DMS79 (cell line): Measurements from ENCODE around the gene PEX3.
A peak's percentile ranks its signal among the peaks of the same experiment; 100 is the strongest.
"Not testable (repeated sequence)": the region's sequence is repeated elsewhere in the genome, so short reads cannot be mapped to it uniquely, and the experiment has no call there.

Source experiments
- DNase-seq: peaks from one replicate; lab custom pipeline; 2025; lab: John Stamatoyannopoulos, UW

Gene PEX3

GRCh38 chr6:143507358-143508145 lies 56.9 kb downstream of the PEX3 start:
- DNase-seq: no peak

GRCh38 chr6:143510326-143510725 lies 59.7 kb downstream of the PEX3 start:
- DNase-seq: not testable (repeated sequence)

- DNase-seq: peak; percentile 46
These were observed 60.6 kb downstream of the PEX3 start, which contains the start of gene FUCA2 for GRCh38 chr6:143510991-143511891. FUCA2 (minus strand) TSS chr6:143511720; CDS start chr6:143511634, 86 bp downstream.

DNA sequence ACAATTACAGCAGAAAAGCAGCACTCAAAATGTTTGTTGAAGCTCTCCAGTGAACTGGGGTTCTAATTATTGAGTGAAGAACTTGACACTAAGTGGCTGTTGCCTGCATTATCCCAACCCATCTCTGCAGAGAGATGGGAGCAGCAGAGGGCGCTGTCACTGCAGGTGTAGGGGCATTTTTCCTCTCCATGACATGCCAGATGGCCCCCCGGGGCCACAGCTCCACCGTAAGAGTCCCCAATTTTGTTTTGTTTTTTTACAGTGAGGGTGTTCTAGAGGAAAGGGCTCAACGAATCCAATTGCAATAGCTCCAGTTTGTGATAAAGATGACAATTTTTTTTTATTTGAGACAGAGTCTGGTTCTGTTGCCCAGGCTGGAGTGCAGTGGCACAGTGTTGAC lies 62.8 kb downstream of the PEX3 start:
- DNase-seq: no peak

GRCh38 chr6:143515061-143515760 lies 64.6 kb downstream of the PEX3 start:
- DNase-seq: peak; percentile 74

- no peak for DNase-seq
These were observed 65.3 kb downstream of the PEX3 start for GRCh38 chr6:143515766-143516355.

- no peak for DNase-seq
These were observed 66.3 kb downstream of the PEX3 start for GRCh38 chr6:143516690-143517446.

DNA sequence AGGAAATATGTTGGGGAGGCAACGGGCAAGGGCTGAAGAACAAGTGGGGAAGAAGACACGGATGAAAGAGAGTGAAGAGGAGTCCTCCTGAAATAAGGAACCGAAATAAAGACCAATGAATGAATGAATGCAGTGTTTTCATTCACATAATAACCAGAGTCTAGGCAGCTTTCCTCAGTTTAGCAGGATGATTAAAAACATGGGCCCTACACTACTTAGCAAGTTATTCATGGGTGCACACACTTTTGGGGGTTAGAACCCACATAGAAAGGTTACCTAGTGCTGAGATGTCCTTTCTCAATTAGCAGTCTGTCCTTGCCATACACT lies 66.8 kb downstream of the PEX3 start:
- DNase-seq: no peak

DNA sequence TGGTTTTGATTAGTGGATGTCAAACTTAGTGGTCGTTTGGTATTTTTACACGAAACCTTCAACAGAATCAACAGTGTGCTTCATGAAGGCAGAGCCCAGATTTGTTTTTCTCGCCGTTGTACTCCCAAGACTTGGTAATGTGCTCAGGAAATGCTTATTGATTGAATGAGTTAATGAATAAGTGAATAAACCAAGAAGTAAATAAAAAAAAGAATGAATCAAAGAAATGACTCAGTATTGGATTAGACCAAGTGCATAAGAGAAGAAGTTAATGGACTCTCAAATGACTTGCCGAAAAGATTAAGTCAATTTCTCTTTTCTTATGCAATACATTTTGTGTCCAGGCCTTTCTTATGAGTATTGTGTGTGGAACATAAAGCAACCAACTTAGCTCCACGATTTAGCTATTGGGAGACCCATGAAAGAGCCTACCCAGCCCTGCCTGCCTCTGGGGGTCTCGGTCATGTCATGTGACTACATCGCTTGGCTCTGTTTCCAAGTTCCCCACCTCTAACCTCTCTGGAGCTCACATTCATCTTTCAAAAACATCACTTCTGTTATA lies 71.5 kb downstream of the PEX3 start:
- DNase-seq: no peak

DNA sequence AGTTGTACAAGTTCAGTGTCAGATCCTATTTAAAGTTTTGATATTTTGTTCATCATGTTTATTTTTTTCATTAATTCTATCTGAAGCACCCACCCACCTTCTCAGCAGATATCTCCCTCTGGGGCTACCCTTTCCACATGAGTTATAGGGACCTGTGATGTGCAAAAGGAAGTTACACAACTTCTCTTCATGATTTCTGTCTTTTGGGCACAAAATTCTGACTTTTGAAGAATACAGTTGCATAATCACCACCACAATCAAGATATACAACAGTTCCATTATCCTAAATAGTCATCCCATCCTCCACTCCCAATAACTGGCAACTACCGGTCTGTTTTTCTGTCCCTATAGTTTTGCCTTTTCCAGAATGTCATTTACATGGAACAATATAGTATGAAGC lies 74.8 kb downstream of the PEX3 start:
- no peak for DNase-seq

DNA sequence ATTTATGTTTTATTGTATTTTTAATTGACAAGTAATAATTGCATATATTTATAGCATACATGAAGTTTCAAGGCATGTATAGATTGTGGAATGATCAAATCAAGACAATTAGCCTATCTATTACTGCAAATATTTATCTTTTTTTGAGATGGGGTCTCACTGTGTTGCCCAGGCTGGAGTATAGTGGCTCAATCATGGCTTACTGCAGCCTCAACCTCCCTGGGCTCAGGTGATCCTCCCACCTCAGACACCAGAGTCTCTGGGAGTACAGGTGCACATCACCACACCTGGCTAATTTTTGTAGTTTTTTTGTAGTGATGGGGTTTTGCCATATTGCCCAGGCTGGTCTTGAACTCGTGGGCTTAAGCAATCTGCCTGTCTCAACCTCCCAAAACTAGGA lies 77.1 kb downstream of the PEX3 start:
- no peak for DNase-seq

DNA sequence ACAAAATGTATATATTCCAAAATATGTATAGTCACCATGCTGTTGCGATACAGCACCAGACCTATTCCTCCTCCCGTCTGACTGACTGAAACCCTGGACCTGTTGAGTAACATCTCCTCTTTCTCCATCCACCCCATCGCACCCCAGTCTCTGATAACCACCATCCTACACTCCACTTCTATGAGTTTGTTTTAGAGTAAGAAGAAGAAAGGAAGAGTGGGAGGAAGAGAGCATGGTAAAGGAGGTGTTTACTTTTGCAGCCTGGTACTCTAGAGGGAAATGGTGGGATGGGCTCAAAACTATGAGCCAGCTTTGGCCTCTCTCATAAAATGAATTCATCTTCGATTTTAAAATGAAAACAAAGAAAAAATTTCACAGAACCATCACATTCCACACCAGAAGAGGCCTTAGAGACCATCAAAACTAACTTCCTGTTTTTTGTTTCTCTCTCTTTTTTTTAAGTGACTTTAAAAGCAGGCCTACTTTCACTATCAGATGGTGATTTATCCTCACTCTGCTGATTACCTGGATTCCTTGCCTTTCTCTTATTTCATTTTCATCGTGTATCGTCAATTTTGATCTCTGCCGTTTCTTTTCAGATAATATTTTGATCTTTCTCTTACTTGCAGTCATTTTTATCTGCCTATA lies 77.7 kb downstream of the PEX3 start:
- DNase-seq: no peak

GRCh38 chr6:143529095-143529494 lies 78.5 kb downstream of the PEX3 start:
- DNase-seq: no peak

GRCh38 chr6:143531720-143532499 lies 81.3 kb downstream of the PEX3 start:
- DNase-seq: no peak

GRCh38 chr6:143535189-143535614 lies 84.6 kb downstream of the PEX3 start:
- DNase-seq: no peak

GRCh38 chr6:143536461-143536865 lies 85.9 kb downstream of the PEX3 start:
- no peak for DNase-seq

DNA sequence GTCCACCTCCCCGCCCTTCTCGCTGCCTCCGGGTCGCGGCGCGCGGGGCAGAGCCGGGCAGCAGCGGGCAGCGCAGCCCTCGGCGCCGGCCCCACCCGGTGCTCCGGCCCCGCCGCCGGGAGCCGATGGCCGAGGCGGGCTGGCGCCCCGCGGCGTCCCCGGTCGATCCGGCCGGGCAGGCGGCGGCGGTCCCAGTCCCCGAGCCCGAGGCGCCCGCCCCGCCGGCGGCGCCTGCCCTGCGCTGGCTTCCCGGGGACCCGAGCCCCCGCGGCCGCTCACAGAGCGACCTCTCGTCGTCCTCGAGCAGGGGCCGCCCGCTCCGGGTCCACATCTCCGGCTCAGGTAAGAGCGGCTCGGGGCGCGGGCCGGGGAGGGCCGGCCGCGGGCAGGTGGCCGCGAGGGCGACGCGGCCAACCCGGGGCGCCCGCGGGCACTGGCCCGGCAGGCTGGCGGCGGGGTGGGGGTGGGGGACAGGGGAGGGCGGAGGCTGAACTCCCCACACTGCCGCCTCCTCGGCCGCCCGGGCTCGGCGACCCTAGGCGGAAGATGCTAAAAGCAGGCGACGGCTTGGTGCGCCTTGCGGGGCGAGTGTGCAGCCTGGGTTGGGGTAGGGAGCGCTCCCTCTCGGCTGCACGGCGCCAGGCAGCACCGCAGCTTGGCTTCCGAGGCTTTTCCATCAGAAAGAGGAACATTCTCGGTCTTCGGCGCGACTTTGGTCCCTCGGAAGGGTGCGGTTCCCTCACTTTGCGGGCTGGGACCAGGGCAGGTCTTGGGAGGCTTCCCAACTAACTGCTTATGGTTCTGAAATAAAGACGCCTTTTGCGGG lies 86.5 kb downstream of the PEX3 start:
- DNase-seq: no peak

DNA sequence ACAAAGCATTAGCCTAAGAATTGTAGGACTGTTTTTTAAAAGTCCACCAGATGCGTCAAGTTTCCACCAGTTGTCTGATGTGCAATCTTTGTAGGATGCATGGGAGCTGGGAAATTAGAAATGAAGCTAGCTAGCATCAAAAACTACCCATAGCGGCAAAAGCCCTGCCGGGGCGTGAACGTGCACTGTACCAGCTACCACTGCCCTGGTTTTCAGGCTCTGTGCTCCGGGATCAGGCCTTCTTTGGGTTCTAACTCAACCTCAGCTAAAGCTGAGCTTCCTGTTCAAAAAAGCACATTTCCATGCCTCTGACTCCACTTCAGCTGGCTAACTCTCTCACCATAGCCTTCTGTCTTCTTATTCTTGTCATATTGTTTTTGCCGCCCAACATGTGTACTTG lies 87.8 kb downstream of the PEX3 start:
- DNase-seq: no peak

DNA sequence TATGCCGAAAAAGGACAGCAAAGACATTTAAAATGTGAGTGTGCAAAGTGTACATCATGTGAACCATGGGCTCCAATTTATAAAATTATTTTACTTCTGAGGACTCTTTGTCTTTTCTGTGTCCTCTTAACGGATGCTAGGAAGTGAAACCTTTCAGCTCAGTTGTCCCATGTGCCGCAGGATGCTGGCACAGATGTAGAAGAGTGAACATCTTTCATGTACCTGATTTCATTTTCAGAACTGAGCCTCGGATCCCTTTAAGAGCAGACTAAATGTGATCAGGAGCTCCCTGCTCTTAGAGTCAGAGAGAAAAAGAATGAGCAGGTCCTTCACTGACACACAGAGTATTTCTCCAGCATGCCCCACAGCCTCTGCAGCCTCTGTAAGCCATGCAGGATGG lies 88.5 kb downstream of the PEX3 start:
- DNase-seq: no peak
